ENCODE measurements around the gene SIRT4.

DNA sequence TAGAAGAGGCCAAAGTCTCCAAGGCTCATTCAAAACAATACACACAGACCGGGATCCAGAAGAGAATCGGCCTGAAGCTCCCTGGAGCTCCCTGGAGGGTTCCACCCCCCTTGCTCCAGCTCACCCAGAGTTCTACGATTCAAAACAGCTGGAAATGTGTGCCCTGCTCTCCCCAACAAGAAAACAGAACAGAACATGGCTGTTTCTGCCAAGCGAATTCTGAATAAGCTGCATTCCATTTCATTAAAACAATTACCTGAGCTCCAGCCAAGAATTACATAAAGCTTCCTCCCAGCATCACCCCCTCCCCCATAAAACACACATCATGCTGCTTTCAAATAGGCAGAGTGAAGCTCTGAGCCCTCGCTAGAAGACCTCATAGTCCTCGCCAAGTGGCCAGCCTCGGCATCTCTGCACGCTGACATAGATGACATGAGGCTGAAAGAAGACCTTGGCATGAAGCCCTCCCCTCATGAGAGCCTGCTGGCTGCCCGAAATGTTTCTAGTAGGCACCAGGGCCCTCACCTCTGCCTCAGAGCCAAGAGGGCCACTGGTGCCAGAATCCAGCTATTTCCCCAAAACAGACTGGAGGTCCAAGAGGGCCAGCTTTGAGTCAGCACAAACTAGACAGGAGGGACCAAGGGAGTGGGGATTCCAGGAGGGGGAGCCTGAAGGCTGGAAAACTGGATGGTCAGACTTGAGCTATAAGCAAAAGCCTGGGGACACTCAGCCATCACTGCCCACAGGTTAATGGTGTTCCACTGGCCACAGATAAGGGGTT, 44.9 kb upstream of the SIRT4 start:
- TF ChIP-seq, protein P1, sequence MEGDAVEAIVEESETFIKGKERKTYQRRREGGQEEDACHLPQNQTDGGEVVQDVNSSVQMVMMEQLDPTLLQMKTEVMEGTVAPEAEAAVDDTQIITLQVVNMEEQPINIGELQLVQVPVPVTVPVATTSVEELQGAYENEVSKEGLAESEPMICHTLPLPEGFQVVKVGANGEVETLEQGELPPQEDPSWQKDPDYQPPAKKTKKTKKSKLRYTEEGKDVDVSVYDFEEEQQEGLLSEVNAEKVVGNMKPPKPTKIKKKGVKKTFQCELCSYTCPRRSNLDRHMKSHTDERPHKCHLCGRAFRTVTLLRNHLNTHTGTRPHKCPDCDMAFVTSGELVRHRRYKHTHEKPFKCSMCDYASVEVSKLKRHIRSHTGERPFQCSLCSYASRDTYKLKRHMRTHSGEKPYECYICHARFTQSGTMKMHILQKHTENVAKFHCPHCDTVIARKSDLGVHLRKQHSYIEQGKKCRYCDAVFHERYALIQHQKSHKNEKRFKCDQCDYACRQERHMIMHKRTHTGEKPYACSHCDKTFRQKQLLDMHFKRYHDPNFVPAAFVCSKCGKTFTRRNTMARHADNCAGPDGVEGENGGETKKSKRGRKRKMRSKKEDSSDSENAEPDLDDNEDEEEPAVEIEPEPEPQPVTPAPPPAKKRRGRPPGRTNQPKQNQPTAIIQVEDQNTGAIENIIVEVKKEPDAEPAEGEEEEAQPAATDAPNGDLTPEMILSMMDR (IDR thresholded peaks at IDR 0.05 in 2 of 3, conservative IDR thresholded peaks at IDR 0.05 in 1 of 3; ENCODE audit: borderline replicate concordance in 1 of 3, insufficient read depth in 1 of 3, low read depth in 2 of 3, low read length in 2 of 3) = no peak
- TF ChIP-seq EZH2 (IDR thresholded peaks at IDR 0.05) (no peak), RAD21 (IDR thresholded peaks at IDR 0.05; ENCODE audit: low read depth) (no peak), CBX3 (IDR thresholded peaks at IDR 0.05; ENCODE audit: low read depth) (no peak), SRF (IDR thresholded peaks at IDR 0.05; ENCODE audit: low read depth) (no peak), YY1 (IDR thresholded peaks at IDR 0.05; ENCODE audit: extremely low read depth, insufficient replicate concordance, low read depth, low read length) (no peak), SP1 (IDR thresholded peaks at IDR 0.05; ENCODE audit: low read depth) (no peak), ZNF274 (IDR thresholded peaks at IDR 0.05; ENCODE audit: low read depth, low read length) (no peak), EZH2phosphoT487 (IDR thresholded peaks at IDR 0.05; ENCODE audit: borderline replicate concordance) (no peak), JUND (IDR thresholded peaks at IDR 0.05) (no peak), POLR2AphosphoS5 (IDR thresholded peaks at IDR 0.05; ENCODE audit: low read depth, low read length) (no peak), POLR2A (IDR thresholded peaks at IDR 0.05; ENCODE audit: borderline replicate concordance, extremely low read depth, insufficient read depth, insufficient read length) (no peak)
- TF ChIP-seq, protein P2, sequence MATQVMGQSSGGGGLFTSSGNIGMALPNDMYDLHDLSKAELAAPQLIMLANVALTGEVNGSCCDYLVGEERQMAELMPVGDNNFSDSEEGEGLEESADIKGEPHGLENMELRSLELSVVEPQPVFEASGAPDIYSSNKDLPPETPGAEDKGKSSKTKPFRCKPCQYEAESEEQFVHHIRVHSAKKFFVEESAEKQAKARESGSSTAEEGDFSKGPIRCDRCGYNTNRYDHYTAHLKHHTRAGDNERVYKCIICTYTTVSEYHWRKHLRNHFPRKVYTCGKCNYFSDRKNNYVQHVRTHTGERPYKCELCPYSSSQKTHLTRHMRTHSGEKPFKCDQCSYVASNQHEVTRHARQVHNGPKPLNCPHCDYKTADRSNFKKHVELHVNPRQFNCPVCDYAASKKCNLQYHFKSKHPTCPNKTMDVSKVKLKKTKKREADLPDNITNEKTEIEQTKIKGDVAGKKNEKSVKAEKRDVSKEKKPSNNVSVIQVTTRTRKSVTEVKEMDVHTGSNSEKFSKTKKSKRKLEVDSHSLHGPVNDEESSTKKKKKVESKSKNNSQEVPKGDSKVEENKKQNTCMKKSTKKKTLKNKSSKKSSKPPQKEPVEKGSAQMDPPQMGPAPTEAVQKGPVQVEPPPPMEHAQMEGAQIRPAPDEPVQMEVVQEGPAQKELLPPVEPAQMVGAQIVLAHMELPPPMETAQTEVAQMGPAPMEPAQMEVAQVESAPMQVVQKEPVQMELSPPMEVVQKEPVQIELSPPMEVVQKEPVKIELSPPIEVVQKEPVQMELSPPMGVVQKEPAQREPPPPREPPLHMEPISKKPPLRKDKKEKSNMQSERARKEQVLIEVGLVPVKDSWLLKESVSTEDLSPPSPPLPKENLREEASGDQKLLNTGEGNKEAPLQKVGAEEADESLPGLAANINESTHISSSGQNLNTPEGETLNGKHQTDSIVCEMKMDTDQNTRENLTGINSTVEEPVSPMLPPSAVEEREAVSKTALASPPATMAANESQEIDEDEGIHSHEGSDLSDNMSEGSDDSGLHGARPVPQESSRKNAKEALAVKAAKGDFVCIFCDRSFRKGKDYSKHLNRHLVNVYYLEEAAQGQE (IDR thresholded peaks at IDR 0.05; ENCODE audit: low read depth) = no peak
- TF ChIP-seq, protein P3, sequence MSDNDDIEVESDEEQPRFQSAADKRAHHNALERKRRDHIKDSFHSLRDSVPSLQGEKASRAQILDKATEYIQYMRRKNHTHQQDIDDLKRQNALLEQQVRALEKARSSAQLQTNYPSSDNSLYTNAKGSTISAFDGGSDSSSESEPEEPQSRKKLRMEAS (IDR thresholded peaks at IDR 0.05) = no peak

Data from HCT116 (cell line).